Astrocyte (in vitro differentiated cells and primary cell): ENCODE measurements around the gene CLCN6. TPM values are rescaled to one million over a fixed set of nuclear protein-coding genes. Genes with fewer than 3 reads are reported as not detected.

Experiments
- DNase-seq: peaks from one replicate; pipeline ENCODE4 v3.0.0-alpha.2; 2010; ENCODE audit warnings: low read depth
- FAIRE-seq: peaks from 2 replicates; lab custom pipeline; 2011; peaks lifted over from hg19 to GRCh38; lab: Jason Lieb, UNC
- H2AFZ ChIP-seq: 2 replicates; pipeline ENCODE4 v1.6.0; 2012; ENCODE audit warnings: low read depth, low read length, inconsistent platforms
- H3K27ac ChIP-seq: 2 replicates; pipeline ENCODE4 v1.5.1; 2011; ENCODE audit warnings: low read depth, low read length, inconsistent platforms
- H3K27me3 ChIP-seq: 2 replicates; pipeline ENCODE4 v1.6.0; 2011; ENCODE audit warnings: low read length, inconsistent platforms; ENCODE audit not compliant: insufficient read depth
- H3K36me3 ChIP-seq: 2 replicates; pipeline ENCODE4 v1.5.1; 2011; ENCODE audit warnings: low read length, inconsistent platforms; ENCODE audit not compliant: insufficient read depth
- H3K4me1 ChIP-seq: 2 replicates; pipeline ENCODE4 v1.5.1; 2011; ENCODE audit warnings: low read length, inconsistent platforms; ENCODE audit not compliant: insufficient read depth
- H3K4me2 ChIP-seq: 2 replicates; pipeline ENCODE4 v1.6.0; 2012; ENCODE audit warnings: low read length, inconsistent platforms
- H3K4me3 ChIP-seq: 2 replicates; pipeline ENCODE4 v1.5.1; 2011; ENCODE audit warnings: low read depth, mild to moderate bottlenecking, low read length, inconsistent platforms; ENCODE audit not compliant: insufficient read depth
- H3K79me2 ChIP-seq: 2 replicates; pipeline ENCODE4 v1.6.0; 2012; ENCODE audit warnings: mild to moderate bottlenecking, low read length, inconsistent platforms; ENCODE audit not compliant: insufficient read depth
- H3K9ac ChIP-seq: 2 replicates; pipeline ENCODE4 v1.6.0; 2012; ENCODE audit warnings: mild to moderate bottlenecking, low read length, inconsistent platforms
- H3K9me3 ChIP-seq: 2 replicates; pipeline ENCODE4 v1.5.1; 2012; ENCODE audit warnings: low read depth, mild to moderate bottlenecking, low read length, inconsistent platforms; ENCODE audit not compliant: insufficient read depth
- H4K20me1 ChIP-seq: 2 replicates; pipeline ENCODE4 v1.6.0; 2012; ENCODE audit warnings: low read length, inconsistent platforms; ENCODE audit not compliant: insufficient read depth
- H3K27ac Mint-ChIP-seq: one replicate; pipeline ENCODE4 v1.8.0; 2021; ENCODE audit warnings: mild to moderate bottlenecking, mixed read lengths; ENCODE audit not compliant: unreplicated experiment
- H3K27me3 Mint-ChIP-seq: one replicate; pipeline ENCODE4 v1.8.0; 2021; ENCODE audit warnings: low read depth, mixed read lengths; ENCODE audit not compliant: unreplicated experiment
- H3K36me3 Mint-ChIP-seq: one replicate; pipeline ENCODE4 v1.8.0; 2021; ENCODE audit warnings: low read depth, mixed read lengths; ENCODE audit not compliant: unreplicated experiment
- H3K4me1 Mint-ChIP-seq: one replicate; pipeline ENCODE4 v1.8.0; 2021; ENCODE audit warnings: low read depth, mixed read lengths; ENCODE audit not compliant: unreplicated experiment
- H3K4me3 Mint-ChIP-seq: one replicate; pipeline ENCODE4 v1.8.0; 2021; ENCODE audit warnings: mild to moderate bottlenecking, moderate library complexity, mixed read lengths; ENCODE audit not compliant: unreplicated experiment
- H3K9me3 Mint-ChIP-seq: one replicate; pipeline ENCODE4 v1.8.0; 2021; ENCODE audit warnings: mild to moderate bottlenecking, mixed read lengths; ENCODE audit not compliant: unreplicated experiment
- CTCF ChIP-seq: IDR thresholded peaks from 2 replicates; pipeline ENCODE4 v1.5.1; 2011; ENCODE audit warnings: low read depth, mild to moderate bottlenecking, inconsistent platforms, low read length, moderate library complexity; ENCODE audit not compliant: insufficient read depth
- EZH2 ChIP-seq: IDR thresholded peaks from 2 replicates; pipeline ENCODE4 v1.6.1; 2012; ENCODE audit warnings: mild to moderate bottlenecking, low read length, inconsistent platforms; ENCODE audit not compliant: insufficient read depth
- total RNA-seq: library from RNA; stranded (reverse); gene quantifications from 2 replicates; pipeline ENCODE4 v1.2.1, GENCODE V29; 2021

The CLCN6 gene
- total RNA-seq, 1 donor from 2014 or later = 22.4 TPM

DNA sequence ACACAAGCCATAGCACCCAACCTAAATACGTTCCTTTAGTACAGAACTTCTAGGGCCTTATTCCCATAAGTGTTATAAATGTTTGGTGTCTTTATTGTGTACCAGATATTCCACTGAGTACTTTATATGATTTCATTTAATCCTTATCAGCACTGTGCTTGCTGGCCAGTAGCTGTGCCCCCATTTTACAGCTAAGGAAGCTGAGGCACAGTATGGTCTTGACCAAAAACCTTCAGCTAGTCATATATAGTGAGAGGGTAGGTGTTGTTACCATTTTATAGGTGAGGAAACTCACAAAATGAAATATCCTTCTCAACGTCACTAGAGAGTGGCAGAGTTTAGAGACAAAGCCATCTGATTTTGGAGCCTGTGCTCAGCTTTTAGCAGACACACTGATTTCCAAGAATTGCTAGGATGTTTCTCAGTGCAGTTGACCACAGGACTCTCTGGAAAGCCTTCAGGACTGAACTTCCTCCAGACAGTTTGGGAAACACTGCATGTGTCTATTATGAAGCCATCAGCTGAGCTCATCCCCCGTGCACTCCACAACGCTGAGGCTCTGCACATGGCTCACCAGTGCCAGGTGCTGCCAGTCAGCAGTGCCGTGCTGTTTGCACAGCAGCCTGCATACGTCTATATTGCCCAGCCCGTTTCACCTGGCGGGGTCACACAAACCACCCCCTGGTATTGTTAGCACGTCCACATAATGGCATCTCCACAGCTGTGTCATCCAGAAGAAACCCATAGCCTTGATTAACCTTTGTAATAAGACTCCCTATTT, 26.1 kb downstream of the CLCN6 start:
- Mint-ChIP-seq H3K27me3 (no peaks in the 10 kb centered on the region), H3K4me1 (peaks cover 3% of the 10 kb centered on the region), H3K4me3 (no peak overlapping the region), H3K36me3 (peaks cover 22% of the 10 kb centered on the region), H3K27ac (no peak overlapping the region), H3K9me3 (no peaks in the 10 kb centered on the region)
- no peak overlapping the region for H3K27ac ChIP-seq
- H4K20me1 ChIP-seq = peaks cover 36% of the 10 kb centered on the region
- H3K9me3 ChIP-seq = no peaks in the 10 kb centered on the region
- no peaks in the 10 kb centered on the region for H3K79me2 ChIP-seq
- H3K36me3 ChIP-seq = peaks cover 52% of the 10 kb centered on the region
- H3K9ac ChIP-seq = no peak overlapping the region
- H2AFZ ChIP-seq = no peak overlapping the region
- H3K4me1 ChIP-seq = no peaks in the 10 kb centered on the region
- no peaks in the 10 kb centered on the region for H3K27me3 ChIP-seq
- FAIRE-seq (no peak), DNase-seq (no peak)
- no peak overlapping the region for H3K4me3 ChIP-seq
- no peak overlapping the region for H3K4me2 ChIP-seq
- TF ChIP-seq CTCF = no peak
- no peak for TF ChIP-seq EZH2

- no peak overlapping the region for H3K4me3 ChIP-seq
- H2AFZ ChIP-seq = no peak overlapping the region
- no peak overlapping the region for H3K4me3 Mint-ChIP-seq
- no peak overlapping the region for H3K27ac ChIP-seq
- H3K27ac Mint-ChIP-seq = no peak overlapping the region
- no peaks in the 10 kb centered on the region for H3K27me3 ChIP-seq
- H3K27me3 Mint-ChIP-seq = no peaks in the 10 kb centered on the region
- FAIRE-seq (no peak), DNase-seq (no peak)
- no peaks in the 10 kb centered on the region for H3K79me2 ChIP-seq
- no peaks in the 10 kb centered on the region for H3K4me1 ChIP-seq
- peaks cover 42% of the 10 kb centered on the region for H4K20me1 ChIP-seq
- H3K36me3 ChIP-seq = peaks cover 48% of the 10 kb centered on the region
- no peaks in the 10 kb centered on the region for H3K9me3 ChIP-seq
- H3K9me3 Mint-ChIP-seq = no peaks in the 10 kb centered on the region
- H3K36me3 Mint-ChIP-seq = peaks cover 16% of the 10 kb centered on the region
- H3K4me1 Mint-ChIP-seq = peaks cover 3% of the 10 kb centered on the region
- H3K4me2 ChIP-seq = no peak overlapping the region
- TF ChIP-seq EZH2 (no peak), CTCF (no peak)
- H3K9ac ChIP-seq = no peak overlapping the region
Observed at GRCh38 chr1:11833497-11833896, 27.5 kb downstream of the CLCN6 start.

GRCh38 chr1:11833900-11834299, 27.9 kb downstream of the CLCN6 start:
- no peaks in the 10 kb centered on the region for H3K27me3 Mint-ChIP-seq
- Histone ChIP-seq H3K4me2 (no peak overlapping the region), H3K4me1 (no peaks in the 10 kb centered on the region), H3K79me2 (no peaks in the 10 kb centered on the region), H3K9ac (no peak overlapping the region), H3K27ac (no peak overlapping the region), H2AFZ (no peak overlapping the region), H4K20me1 (peaks cover 45% of the 10 kb centered on the region), H3K27me3 (no peaks in the 10 kb centered on the region), H3K4me3 (no peak overlapping the region), H3K36me3 (peaks cover 50% of the 10 kb centered on the region), H3K9me3 (no peaks in the 10 kb centered on the region)
- no peak overlapping the region for H3K4me3 Mint-ChIP-seq
- DNase-seq (no peak), FAIRE-seq (no peak)
- H3K27ac Mint-ChIP-seq = no peak overlapping the region
- H3K36me3 Mint-ChIP-seq = peaks cover 14% of the 10 kb centered on the region
- no peaks in the 10 kb centered on the region for H3K9me3 Mint-ChIP-seq
- TF ChIP-seq CTCF (no peak), EZH2 (no peak)
- H3K4me1 Mint-ChIP-seq = peaks cover 3% of the 10 kb centered on the region
